NCI-H128 (cell line): ENCODE results near the gene DYRK2.

Source experiments
- DNase-seq: peaks from one replicate; lab custom pipeline; 2025; ENCODE audit not compliant: unreplicated experiment; lab: John Stamatoyannopoulos, UW

DYRK2 gene

DNA sequence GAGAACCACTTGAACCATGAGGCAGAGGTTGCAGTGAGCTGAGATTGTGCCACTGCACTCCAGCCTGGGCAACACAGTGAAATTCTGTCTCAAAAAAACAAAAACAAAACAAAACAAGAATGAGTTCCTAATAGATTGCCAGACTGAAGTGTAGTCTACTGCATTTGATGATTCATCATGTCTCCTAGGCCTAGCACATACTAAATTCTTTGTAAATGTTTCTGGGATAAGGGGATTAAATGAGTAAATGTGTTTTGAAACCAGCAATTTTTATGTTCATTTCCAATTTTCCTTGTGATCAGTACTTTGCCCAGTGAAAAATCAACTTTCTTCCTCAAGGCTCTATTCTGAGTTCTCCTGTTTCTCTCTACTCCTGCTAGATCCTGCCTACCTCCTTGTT, 2.9 kb upstream of the DYRK2 start:
- DNase-seq, result no peak

- DNase-seq, result no peak
Observed at GRCh38 chr12:67646775-67647174, 1.8 kb upstream of the DYRK2 start.

GRCh38 chr12:67647181-67647798, 1.3 kb upstream of the DYRK2 start:
- no peak for DNase-seq

DNA sequence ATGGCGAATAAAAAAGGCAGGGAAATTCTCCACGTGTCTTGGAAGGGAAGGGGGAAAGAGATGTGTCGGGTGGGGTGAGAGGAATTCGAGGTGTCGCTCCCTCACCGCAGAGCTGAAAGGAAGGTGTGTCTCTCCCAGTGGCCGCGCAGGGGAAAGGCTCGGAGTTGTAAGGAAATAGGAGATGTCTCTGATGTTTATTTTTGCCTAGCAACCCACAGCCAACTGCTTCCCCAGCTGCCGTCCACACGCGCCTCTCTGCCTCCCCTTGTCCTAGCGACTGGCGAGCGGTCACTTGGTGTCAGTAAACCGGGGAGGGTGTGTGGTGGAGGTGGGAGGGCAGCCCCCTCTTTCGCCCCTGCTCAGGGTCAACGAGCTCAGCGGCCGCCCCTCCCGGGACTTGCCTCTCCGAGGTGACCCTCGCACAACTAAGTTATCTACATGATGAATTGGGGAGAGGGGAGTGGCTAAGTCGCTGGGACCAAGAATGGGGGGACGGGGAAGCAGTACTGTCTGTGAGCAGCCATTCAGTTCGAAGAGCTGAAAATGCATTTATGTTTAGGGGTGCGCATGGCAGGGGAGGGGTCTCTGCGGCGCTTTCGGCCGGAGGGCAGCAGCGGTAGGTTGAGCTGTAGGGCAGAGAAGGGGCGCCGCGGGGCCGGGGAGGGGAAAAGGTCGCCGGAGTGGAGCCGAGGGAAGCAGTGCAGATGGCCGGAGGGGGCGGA, 585 bp upstream of the DYRK2 start:
- DNase-seq, result peak; percentile 64

DNA sequence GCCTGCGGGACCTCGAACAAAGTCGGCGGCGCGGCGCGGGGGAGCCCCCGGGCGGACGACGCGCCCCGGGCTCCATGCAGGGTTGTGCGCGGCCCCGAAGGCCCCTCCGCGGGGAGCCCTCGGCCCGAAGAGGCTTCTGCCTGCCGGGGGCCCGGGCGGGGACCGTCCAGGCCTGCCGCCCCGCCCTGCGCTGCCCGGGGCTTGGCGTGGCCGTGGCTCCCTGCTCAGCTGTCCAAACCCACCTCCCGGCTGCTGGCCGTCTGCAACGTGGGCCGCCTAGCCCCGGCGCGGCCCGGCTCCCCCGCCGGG, 670 bp downstream of the DYRK2 start:
- no peak for DNase-seq

DNA sequence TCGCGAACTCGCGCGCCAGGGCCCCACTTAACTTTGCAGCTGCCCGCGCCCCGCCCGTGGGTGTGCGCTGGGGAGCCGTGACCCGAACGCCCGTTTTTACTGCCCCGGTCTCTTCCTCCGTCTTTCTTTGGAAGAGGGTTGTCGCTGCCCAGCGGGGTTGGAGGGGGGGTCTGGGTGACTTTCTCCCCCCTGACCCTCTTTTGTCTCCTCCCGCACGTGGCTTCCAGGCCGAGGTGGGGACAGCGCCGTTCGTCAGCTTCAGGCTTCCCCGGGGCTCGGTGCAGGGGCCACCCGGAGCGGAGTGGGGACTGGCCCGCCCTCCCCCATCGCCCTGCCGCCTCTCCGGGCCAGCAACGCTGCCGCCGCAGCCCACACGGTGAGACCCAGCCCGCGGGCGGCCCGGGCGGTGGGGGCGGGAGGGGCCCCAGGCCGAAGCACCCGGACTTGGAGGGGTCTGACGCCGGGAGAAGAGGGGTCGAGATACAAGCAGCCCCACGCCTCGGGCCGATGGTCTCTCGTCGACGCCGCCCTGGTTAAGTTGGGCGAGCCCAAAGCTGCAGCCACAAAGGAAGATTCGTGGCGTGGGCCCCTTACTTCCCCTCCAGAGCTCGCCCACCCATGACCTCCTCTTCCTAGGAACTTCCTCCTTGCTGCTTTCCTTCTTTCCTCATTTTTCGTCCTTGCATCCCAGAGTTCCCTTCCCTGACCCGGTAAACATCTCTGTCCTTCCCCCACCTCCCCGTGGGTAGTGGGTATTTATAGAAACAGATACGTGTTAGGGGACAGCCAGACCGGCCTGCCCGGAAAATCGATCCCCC, 1.2 kb downstream of the DYRK2 start:
- no peak for DNase-seq

- DNase-seq, result no peak
Observed at GRCh38 chr12:67650388-67651131, 2.0 kb downstream of the DYRK2 start.

DNA sequence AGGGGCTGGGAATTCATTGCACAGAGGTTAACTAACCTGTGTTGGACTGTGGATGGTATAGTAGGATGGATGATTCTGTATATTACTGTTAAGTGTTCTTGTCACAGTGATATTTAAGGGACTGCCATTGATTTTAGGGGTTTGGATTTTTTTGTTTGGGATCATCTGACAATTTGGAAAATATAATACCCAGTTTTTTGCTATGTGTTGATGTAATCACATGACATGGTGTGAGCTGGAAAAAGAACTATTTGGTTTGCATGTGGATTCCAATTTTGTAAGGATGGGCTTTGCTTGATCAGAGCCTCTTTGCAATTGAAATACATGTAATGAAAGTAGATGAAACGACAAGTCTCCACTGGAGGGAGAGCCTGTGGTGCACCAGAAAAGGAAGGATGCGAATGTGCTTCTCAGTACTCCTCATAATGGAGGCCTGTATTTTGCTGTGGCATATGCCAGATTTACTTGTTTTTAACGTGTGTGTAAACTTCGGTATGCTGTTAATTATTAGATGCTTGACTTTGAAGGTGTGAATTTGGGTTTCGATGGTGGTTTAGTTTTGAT, 2.7 kb downstream of the DYRK2 start:
- DNase-seq, result no peak

GRCh38 chr12:67655829-67656228, 7.3 kb downstream of the DYRK2 start:
- DNase-seq, result no peak

DNA sequence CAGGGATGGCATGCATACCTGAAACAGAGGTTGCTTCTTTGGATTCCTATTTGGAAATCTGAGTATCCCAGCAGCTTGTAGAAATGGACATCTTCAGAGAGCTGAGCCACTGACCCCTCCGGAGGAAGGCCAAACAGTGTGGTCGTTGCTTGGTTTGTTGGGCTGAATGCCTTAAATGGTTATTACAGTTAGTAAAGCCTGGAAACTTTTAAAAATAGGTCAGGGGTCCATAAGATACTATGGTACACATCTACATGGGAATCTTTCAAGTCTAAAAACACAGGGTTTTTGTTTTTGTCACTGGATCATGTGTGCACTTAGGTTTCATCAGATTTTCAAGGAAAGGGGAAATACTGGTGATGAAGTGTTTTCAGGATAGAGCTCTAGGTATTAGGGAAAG, 7.7 kb downstream of the DYRK2 start:
- DNase-seq, result no peak

DNA sequence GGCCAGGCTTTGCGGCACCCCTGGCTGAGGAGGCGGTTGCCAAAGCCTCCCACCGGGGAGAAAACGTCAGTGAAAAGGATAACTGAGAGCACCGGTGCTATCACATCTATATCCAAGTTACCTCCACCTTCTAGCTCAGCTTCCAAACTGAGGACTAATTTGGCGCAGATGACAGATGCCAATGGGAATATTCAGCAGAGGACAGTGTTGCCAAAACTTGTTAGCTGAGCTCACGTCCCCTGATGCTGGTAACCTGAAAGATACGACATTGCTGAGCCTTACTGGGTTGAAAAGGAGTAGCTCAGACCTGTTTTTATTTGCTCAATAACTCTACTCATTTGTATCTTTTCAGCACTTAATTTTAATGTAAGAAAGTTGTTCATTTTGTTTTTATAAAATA, 9.9 kb downstream of the DYRK2 start:
- DNase-seq, result no peak

GRCh38 chr12:67659292-67659691, 10.7 kb downstream of the DYRK2 start:
- DNase-seq, result no peak

GRCh38 chr12:67661311-67662021, 12.9 kb downstream of the DYRK2 start:
- DNase-seq, result no peak

DNA sequence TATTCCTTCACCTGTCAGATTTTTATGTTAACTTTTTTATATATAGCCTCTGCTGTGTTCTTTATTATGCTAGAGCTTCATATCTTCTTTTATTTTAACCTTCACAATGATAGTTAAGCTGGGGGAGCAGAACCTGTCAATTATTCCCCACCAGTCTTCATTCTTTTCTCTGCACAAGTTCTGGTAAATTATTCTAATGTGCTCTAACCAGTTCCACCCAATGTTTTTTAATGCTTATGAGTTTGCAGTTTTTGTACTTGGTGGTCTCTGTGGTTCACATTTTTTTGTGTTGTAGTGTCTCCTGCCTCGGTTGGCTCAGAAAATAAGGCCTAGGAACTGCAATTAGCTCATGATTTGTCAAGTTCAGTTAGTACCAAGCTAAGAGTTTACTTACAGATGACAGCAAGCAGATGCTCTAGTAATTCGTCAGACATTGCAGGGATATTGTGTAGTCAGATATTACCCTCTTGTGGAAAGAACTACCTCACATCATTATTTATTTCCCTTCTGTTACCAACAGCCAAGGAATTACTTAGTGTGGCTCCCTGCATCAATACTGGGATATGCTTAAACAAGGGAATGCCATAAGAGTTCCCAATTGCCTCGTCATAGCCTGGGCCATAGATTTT, 14.5 kb downstream of the DYRK2 start:
- no peak for DNase-seq

GRCh38 chr12:67664171-67664570, 15.6 kb downstream of the DYRK2 start:
- no peak for DNase-seq

- no peak for DNase-seq
Observed at GRCh38 chr12:67665679-67666078, 17.1 kb downstream of the DYRK2 start.

DNA sequence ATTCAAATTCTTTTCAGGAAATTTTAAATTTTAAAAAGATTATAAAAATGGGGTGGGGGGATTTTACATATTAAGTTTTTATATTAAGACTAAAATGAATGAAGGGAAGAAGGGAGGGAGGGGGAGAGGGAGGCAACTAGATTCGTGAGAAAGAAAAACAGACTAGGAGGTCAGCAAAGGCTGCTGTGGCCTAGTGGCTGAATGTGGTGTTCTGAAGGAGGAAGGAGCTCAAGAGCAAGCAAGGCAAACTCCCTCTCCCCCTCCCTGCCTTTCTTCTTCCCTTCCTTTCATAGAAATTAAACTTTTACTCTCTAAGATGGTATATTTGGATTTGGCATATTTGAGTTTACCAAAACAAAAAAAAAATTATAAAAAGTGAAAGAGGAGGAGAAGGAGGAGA, 18.1 kb downstream of the DYRK2 start:
- DNase-seq, result no peak

DNA sequence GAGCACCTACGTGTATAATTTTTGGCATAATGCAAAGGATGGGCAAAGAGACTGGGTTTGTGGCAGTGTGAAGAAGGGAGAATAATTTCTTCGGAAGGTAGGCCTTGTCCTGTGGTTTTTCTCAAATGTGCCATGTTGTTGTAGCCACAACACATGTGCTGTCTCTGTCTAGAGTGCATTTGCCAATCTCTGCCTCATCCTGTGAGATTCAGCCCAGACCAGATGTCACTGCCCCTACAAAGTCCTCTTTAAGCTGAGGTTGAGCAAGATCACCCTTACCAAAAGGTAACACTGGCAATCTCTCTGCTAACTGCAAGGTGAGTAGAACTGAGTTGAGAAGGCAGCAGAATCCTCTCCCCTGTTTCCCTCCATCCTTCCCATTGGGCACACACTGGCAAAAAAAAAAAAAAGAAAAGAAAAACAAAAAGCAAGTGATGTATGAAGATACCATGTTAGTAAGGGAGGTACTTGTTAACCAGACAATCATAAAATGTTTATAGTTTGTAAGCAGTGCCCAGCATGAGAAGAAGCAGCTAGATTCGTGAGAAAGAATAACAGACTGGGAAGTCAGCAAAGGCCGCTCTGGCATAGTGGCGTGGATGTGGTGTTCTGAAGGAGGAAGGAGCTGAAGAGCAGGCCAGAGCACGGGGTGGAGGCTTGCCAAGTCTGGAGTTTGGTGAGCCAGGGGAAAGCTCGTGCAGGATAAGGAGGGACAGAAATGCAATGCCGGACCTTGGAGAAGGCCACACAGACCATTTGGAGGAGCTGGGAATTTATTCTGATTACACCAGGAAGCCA, 18.9 kb downstream of the DYRK2 start:
- DNase-seq, result no peak

GRCh38 chr12:67669217-67669933, 20.8 kb downstream of the DYRK2 start:
- no peak for DNase-seq
